Sciatic nerve (tissue), 2 donors: Measurements from ENCODE around the gene GATAD2A. TPM values are rescaled to one million over a fixed set of nuclear protein-coding genes. Genes with fewer than 3 reads are reported as not detected.
"Not testable (repeated sequence)": the region's sequence is repeated elsewhere in the genome, so short reads cannot be mapped to it uniquely, and the experiment has no call there.

ENCODE experiments used
- ATAC-seq: fragments of 200-7000 bp; cut with Tn5 transposase; one replicate; pipeline ENCODE4 v1.9.1; 2020; ENCODE audit warnings: mild to moderate bottlenecking, moderate library complexity
- DNase-seq: peaks from one replicate; pipeline ENCODE4 v3.0.0-alpha.2; 2020; ENCODE audit warnings: low spot score
- intact Hi-C: fragments of 100-400 bp; cut with DNase I; formaldehyde crosslinking; loops from one replicate; pipeline ENCODE4 v1.14.2; 2022
- total RNA-seq: library from RNA; stranded (reverse); fragmentation: NEBNext Ultra II Directional; extraction: Animal tissue kit (Norgen Biotek cat#: 25700); gene quantifications from one replicate; pipeline ENCODE4 v1.2.1, GENCODE V29; 2021
- donor health status: DM: no; HTN: no; CAD: no.
- donor health status: DM: no; HTN: no; CAD: no.

GATAD2A gene
- total RNA-seq, 1 donor from 2014 or later = 57.7 TPM

DNA sequence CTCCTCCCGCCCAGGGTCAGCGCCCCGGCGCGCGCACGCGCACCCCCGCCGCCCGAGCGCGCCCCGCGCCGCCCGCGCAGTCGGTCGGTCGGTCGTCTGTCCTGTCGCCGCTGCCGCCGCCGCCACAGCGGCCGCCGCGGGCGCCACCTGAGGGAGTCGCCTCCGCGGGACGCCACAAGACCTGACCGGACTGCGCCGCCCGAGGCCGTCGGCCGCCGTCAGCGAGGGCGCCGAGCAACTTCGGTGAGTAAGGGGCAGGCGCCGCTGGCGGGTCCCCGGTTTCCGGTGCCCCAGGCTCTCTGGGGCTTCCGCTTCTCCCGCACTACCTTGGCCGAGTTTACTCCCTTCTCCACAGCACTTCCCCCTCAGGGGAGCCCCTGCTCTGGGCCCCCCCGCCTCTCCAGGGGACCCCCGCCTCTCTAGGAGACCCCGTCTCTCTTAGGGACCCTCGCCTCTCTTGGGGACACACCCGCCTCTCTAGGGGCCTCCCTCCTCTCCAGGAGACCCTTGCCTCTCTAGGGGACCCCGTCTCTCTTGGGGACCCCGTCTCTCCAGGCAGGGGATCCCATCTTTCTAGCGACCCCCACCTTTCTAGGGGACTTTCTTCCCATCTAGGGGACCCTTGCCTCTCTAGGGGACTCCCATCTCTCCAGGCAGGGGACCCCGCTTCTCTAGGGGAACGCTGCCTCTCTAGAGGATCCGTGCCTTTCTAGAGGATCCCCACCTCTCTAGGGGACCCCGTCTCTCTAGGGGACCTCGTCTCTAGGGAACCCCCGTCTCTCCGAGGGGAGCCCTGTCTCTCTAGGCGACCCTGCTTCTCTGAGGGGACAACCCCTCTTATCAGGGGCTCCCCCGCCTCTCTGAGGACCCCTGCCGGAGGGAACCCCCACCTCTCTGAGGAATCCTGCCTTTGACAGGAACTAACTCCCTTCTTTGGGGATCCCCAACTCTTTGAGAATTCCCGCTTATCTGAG is 19.3 kb upstream of the GATAD2A start:
- intact Hi-C loops = no loop called here
- DNase-seq = peak; percentile 72

DNA sequence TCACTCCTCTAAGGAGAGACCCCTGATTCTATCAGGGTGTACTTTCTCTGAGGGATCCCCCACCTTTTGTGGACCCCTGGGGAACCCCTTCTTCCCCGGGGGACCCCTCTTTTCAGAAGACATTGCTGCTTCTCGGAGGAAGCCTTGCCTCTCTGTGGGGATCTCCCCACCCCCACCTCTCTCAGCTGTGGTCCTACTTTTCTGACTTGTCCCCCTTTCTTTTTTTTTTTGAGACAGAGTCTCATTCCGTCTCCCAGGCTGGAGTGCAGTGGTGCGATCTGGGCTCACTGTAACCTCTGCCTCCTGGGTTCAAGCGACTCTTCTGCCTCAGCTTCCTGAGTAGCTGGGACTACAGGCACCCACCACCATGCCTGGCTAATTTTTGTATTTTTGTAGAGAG is 18.4 kb upstream of the GATAD2A start:
- intact Hi-C loops = no loop called here
- no peak for DNase-seq
- no peak for ATAC-seq

More for the DNA sequence above, 19.3 kb upstream of the GATAD2A start:
- no peak for ATAC-seq

DNA sequence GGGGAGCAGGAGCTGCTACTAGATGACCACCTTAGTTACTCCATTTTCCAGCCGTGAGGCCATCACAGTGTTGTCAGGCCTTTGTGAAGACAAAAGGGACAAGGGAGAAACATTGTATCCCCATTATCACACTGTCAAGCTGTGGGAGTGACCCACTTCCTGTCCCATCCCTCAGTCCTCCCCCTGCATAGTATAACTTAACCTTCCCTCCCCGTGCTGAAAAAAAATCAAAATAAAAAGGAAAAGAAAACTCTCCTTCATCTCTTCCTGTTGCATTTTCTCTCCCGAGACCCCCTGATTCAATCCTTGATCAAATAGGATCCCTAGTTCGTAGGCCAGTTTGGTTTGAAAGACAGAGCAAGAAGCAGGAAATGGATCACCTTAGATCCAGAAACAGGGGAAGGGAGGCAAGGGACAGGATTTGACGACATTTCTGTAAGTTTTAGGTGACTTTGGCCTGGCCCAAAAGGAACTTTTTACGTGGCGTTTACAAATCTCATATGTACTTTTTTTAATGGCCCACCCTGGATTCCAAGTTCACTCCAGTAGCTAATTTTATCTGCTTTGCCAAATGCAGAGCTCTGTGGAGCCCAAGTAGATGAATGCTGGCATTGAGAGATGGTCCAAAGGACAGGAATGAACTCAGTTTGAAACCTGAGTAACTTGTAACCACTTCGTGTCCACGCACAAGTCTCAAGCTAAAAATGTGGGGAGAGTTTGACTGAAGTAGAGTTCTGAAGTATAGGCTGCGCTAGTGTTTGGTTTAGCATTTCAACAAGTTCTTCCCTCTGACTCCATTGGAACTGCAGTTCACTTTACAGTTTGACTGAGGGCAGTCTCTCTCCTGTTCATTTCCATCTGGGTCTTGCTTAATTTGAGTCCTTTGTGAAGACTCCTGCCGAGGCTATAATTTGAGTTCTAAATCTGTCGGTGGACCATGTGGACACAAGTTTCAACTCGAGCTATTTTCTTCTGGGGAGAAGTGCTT is 16.6 kb upstream of the GATAD2A start:
- ATAC-seq = no peak
- no peak for DNase-seq
- intact Hi-C loops = no loop called here

DNA sequence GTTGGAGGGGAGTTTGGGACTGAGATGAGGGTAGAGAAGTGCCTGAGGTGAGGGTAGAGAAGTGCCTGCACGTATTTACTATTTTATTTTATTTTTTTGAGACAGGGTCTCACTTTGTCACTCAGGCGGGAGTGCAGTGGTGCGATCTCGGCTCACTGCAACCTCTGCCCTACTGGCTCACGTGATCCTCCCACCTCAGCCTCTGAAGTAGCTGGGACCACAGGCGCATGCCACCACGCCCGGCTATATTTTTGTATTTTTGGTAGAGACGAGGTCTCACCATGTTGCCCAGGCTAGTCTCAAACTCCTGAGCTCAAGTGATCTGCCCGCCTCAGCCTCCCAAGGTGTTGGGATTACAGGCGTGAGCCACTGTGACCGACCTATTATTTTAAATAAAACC is 15.8 kb upstream of the GATAD2A start:
- intact Hi-C loops, DNase-seq, ATAC-seq: not testable (repeated sequence)

DNA sequence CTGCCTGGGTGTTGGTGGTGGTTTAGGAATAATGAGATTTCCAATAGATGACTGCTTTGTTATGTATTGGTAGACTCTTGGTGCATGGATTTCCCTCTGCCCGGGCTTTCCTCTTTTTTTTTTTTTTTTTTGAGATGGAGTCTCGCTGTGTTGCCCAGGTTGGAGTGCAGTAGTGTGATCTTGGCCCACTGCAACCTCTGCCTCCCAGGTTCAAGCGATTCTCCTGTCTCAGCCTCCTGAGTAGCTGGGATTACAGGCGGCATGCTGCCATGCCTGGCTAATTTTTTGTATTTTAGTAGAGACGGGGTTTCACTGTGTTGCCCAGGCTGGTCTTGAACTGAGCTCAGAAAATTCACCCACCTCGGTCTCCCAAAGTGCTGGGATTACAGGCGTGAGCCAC is 11.1 kb upstream of the GATAD2A start:
- ATAC-seq, DNase-seq: not testable (repeated sequence)
- intact Hi-C loops = loop anchor here (2.0 kb wide), 1 partner anchor 14 kb away; no protein-coding TSS in a partner anchor

DNA sequence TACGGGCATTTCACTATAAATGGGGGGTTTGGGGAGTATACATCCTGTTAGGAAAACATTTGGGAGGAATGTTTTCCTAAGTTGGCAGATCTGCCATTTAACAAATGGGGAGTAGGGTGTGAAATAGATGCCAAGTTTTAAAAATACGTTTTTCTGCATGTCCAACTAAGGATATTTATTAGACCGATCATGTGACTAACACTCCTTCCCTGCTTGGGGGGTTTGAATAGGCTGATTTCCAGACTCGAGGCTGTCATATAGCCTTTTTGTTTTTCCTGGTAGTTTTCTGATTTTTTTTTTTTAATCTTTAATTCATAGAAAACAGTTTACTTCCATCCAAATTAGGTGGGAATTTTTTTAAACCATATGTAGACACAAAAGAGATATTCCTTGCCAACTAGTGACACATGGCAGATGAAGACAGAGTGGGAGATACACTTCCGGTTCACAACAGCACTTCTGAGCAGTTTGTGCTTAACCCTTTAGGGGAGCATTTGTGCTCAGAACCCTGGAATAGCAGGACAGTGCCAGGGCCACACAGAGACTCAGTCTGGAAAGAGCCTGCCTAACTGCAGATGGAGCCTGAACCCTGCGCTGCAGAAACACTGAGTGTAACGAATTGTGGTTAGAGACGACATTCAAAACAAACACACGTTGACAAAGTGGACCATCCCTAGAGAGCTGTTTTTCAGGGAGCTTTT is 5.6 kb upstream of the GATAD2A start:
- ATAC-seq (peak; percentile 34), DNase-seq (no peak)
- intact Hi-C loops = loop anchor here (10.0 kb wide), 1 partner anchor 65 kb away; no protein-coding TSS in a partner anchor

DNA sequence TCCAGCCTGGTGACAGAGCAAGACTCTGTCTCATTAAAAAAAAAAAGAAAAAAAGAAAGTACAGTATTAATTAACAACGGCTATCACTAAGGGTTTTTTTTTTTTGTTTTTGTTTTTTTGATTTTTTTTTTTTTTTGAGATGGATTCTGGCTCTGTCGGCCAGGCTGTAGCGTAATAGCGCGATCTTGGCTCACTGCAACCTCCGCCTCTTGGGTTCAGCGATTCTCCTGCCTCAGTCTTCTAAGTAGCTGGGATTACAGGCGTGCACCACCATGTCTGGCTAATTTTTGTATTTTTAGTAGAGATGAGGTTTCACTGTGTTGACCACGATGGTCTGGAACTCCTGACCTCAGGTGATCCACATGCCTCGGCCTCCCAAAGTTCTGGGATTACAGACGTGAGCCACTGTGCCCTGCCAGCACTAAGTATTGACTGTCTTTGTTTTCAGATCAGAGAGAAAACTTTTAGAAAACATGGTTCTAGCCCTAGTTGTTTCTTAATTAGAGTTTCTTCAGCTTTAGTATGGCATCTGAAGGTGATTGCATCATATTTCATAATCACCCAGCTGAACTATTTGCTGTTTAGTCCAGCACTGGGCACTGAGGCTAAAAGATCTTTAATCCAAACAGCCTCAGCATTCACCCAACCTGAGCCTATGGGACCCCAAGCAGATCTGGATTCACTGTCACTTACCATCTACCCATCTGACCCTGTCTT is 2.7 kb upstream of the GATAD2A start:
- intact Hi-C loops = loop anchor here (10.0 kb wide), 1 partner anchor 62 kb away; no protein-coding TSS in a partner anchor
- ATAC-seq = no peak

DNA sequence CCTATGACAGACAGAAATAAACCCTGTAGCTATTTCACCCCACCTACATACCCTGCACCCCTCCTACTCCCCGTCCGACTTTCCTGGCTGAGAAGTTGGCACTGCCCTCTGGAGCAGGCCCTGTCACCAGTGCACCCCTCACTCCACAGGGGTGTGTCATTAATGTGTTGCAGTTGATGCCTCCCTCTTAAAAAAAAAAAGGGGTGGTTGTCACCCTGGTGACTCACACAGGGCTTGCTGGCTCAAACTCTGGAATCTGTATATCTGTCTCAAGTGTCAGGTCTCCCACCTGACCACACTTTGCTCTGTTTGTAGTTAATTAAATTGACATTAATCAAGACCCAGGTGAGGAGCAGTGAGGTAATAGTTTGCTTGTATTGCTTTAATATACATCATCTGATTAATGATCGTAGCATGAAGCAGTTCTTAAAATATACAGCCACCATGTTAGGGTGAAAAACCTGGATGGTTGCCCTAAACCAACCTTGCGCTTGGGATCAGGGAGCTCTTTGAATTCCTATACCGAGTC is 2.0 kb upstream of the GATAD2A start:
- DNase-seq (no peak), ATAC-seq (no peak)
- intact Hi-C loops = loop anchor here (10.0 kb wide), 1 partner anchor 61 kb away; no protein-coding TSS in a partner anchor

More for the DNA sequence above, 2.7 kb upstream of the GATAD2A start:
- no peak for DNase-seq

DNA sequence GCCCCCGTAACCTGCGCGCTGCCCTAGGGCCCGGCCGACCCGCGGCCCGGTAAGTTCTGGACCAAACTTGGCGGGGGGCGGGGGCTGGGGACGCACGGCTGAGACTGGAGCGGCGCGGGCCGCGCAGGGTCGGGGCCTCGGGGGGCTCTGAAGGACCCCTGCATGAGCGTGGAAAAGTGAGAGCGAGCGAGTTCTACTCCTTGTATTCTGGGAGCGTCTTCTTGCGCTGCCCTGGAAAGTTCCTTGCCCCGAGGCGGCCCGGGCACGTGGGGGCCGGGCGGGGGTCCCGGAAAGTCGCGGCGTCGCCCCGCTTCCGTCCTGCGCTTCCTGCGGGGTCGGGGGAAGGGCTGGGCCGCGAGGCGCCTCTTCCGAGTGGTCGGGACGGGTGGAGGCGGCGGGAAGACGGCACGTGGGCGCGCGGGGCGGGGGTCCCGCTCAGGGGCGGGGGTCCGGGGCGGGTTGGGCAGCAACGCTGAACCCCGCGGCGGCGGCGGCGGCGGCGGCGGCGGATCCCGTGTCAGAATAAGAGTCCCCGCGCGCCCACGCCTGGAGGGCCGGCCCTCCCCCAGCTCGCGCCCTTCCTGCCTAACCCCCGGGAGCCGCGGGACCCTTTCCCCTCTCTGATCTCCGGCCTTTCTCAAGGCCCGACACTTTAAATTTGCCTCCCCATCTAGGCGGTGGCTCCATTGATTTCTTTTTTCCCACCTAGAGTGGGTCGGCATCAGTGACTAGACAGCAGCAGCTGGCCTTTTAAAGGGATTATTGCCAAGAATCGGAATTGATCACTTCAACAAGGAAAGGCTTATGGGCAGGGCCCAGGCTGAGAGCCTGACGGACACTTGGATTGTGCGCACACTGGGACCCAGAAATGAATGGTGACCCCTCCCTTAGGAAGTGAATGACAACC is 749 bp downstream of the GATAD2A start:
- ATAC-seq (peak; percentile 21), DNase-seq (peak; percentile 76)
- intact Hi-C loops = loop anchor here (10.0 kb wide), 1 partner anchor 59 kb away; no protein-coding TSS in a partner anchor

DNA sequence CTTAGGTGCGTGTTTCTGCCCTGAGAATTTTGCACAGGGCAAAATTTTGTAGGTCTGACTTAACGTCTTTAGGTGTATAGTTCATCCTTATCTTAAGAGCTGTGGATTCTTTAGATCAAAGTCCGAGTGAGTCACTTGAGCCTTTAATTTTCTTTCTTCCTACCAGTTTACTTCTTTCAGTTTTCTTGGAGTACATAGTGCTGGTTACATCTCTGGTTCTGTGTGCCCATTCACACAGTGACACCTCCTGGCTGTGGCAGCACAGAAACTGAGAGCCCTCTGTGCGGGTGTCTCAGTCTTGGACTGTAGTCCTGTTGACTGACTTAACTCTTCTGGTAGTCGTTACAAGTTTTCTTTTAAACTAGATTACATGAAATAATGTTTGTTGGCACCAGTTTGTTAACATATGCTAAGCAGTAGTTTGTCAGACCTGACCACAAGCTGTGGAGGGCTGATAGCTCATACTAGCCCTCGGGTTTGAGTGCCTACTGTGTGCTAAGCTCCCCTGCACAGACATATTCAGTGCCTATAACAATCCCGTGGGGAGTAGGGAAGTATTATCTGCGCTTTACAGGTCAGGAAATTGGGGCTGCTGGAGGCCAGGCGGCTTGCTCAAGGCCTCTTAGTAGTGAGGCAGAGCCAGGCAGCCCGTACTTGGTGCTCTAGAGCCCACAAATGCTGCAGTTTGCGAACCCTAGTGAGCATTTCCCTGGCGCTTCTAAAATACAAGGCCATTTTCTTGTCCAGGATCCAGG is 1.6 kb downstream of the GATAD2A start:
- peak; percentile 38 for ATAC-seq
- intact Hi-C loops = loop anchor here (10.0 kb wide), 1 partner anchor 58 kb away; no protein-coding TSS in a partner anchor
- no peak for DNase-seq

DNA sequence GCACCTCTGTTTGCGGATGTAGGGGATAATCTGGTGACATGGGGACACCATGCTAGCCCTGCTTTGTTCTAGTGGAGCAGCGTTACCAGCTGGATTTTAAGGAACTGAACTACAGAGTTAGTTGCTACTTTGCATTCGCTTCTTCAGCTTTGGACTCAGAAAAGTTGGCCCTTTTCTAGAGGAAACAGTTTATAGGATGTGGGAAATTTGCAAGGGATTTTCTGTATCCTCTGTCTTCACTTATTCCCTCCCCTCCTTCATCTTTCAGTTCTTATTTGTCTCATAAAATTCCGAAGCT is 2.1 kb downstream of the GATAD2A start:
- ATAC-seq = no peak
- intact Hi-C loops = loop anchor here (10.0 kb wide), 1 partner anchor 57 kb away; no protein-coding TSS in a partner anchor

DNA sequence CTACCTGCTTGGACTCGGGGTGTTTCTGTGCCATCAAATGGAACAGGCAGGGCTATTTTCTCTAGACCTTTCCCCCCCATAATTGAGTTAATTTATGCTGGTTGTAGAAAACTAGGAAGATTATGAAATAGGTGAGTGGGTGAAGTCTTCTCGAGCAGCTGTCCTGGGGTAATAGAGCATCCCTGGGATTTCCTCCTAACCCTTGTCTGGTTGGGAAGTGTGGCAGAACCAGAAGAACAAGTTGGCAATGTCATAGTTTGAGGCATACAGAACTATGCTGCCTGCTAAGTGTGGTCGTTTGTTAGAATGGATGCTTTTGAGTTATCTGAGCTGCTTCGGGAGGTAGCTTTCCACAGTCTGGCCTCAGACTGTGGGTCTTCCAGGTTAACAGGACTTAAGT is 3.7 kb downstream of the GATAD2A start:
- ATAC-seq (no peak), DNase-seq (no peak)
- intact Hi-C loops = loop anchor here (2.0 to 10.0 kb wide), 2 partner anchors 14 to 56 kb away; no protein-coding TSS in a partner anchor

More for the DNA sequence above, 2.1 kb downstream of the GATAD2A start:
- no peak for DNase-seq

DNA sequence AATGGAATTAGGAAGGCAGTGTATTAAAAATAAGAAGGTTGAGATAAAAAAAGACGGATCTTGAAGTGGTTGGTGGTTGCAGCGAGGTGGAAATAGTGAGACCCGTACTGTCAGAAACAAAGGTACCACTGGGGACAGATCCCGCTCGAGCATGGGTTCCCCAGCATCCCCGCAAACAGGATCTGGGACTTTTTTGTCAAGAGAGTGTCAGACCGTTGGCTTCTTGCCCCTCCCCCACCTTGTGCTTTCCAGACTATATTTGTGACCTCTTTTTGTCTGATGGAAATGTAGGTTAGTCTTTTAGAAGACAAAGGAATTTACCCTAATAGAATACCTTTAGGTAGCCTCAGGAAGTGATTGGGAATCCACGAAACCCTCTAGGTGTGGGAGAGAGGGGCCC is 4.2 kb downstream of the GATAD2A start:
- DNase-seq (no peak), ATAC-seq (no peak)
- intact Hi-C loops = loop anchor here (2.0 to 10.0 kb wide), 2 partner anchors 15 to 55 kb away; no protein-coding TSS in a partner anchor

DNA sequence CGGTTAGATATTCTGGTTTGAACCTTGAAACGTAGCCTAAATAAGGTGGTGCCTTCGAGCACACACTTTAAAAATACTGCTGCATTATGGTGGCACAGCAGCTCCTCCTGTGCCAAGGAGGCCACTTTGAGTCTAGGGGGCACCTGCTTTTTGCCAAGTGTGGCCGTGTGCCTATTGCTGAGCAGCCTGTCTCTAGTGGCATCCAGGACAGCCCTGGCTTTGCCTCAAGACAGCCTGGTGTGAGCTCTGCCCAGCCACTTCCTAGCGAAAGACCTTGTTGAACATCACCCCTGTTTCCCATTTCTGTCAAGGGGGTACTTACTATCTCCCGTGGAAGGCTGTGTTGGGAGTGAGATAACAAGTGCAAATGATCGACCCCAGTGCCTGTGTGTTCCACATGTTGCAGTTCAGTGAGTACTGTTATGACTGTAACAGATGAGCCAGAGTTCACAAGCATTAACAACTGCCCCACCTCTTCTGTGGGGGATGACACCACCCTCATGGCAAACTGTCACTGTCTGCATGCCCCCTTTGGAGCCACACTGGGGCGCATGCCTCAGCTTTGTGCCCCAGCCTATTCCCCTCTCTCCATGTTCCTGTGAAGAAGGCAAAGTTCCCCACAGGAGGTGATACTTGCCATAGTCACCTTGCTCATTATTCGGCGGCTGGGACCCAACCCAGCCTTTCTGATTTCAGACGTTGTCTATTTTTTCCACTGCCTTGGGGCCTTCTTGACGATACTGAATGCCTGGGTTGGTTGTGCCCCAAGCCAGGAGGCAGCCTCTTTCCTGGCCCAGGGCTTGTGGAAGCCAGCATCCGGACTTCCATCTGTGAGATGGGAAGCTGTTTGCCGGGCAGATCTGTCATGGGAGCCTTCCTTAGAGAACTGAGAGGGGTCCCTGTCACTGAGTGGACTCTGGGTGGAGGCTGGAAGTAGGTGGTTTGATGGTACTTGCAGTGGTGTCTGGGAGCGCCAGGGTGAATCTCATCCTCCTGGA is 5.4 kb downstream of the GATAD2A start:
- DNase-seq = no peak
- ATAC-seq = no peak
- intact Hi-C loops = no loop called here

DNA sequence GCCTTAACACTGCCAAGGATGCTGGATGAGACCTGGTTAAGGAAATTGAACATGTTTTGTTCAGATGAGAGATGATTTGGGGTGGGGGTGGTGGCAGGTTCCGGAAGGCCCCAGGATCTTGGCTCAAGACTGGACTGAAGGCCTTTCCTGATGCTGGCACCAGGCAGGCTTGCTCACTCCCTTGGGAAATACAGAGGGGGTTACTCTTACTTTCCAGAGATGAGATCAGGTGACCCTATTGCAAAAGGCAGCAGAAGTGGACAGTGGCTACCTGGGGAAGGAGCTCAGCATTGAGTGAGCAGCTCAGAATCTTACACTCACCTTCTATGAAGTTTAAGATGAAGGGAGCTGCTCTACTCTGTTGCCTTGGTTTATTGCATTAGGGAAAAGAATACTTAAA is 10.8 kb downstream of the GATAD2A start:
- intact Hi-C loops = no loop called here
- no peak for ATAC-seq

More for the DNA sequence above, 10.8 kb downstream of the GATAD2A start:
- no peak for DNase-seq
